H1 (cell line): ENCODE data around the gene SEPTIN5. TPM values are rescaled to one million over a fixed set of nuclear protein-coding genes. Genes with fewer than 3 reads are reported as not detected.

Experiments used
- CTCF ChIA-PET: fragments of 300-600 bp; sonication (Branson Sonifier 250); formaldehyde crosslinking; loops from one replicate; lab custom pipeline; 2021; ENCODE audit not compliant: partially characterized antibody; lab: Charles Lee
- POLR2A ChIA-PET: fragments of 300-600 bp; sonication (Branson Sonifier 250); formaldehyde crosslinking; loops from one replicate; lab custom pipeline; 2021; ENCODE audit warnings: inconsistent platforms; ENCODE audit not compliant: partially characterized antibody; lab: Charles Lee
- DNase-seq, 2 experiments: peaks; one replicate each; pipeline versions ENCODE4 v3.0.0 to v3.0.0-alpha.2; 2010 to 2022; ENCODE audit warnings: low spot score in 2 of 2, low read depth in 1 of 2, mixed read lengths in 1 of 2
- FAIRE-seq: peaks from 2 replicates; lab custom pipeline; 2011; peaks lifted over from hg19 to GRCh38; lab: Jason Lieb, UNC
- H2AFZ ChIP-seq: 2 replicates; pipeline ENCODE4 v1.8.1; 2012; ENCODE audit warnings: low read length, inconsistent platforms
- H2AK5ac ChIP-seq: 2 replicates; pipeline ENCODE4 v1.6.1; 2013; ENCODE audit warnings: low read depth, low read length
- H2BK120ac ChIP-seq: replicated peaks from 2 replicates; pipeline ENCODE3; 2013; ENCODE audit warnings: low read depth, low read length, inconsistent platforms
- H2BK12ac ChIP-seq: 2 replicates; pipeline ENCODE4 v1.6.1; 2013; ENCODE audit warnings: low read depth, low read length
- H2BK15ac ChIP-seq: 2 replicates; pipeline ENCODE4 v1.6.1; 2013; ENCODE audit warnings: low read length
- H2BK20ac ChIP-seq: 2 replicates; pipeline ENCODE4 v1.6.1; 2013; ENCODE audit warnings: low read length
- H2BK5ac ChIP-seq: 2 replicates; pipeline ENCODE4 v1.6.1; 2013; ENCODE audit warnings: low read depth, low read length
- H3K14ac ChIP-seq: 2 replicates; pipeline ENCODE4 v1.6.1; 2013; ENCODE audit warnings: inconsistent platforms; ENCODE audit not compliant: insufficient read length
- H3K18ac ChIP-seq: 2 replicates; pipeline ENCODE4 v1.6.1; 2013; ENCODE audit warnings: low read length; ENCODE audit errors: extremely low read depth
- H3K23ac ChIP-seq: 2 replicates; pipeline ENCODE4 v1.6.1; 2013; ENCODE audit warnings: inconsistent platforms; ENCODE audit not compliant: insufficient read length
- H3K23me2 ChIP-seq: 2 replicates; pipeline ENCODE4 v1.6.1; 2013; ENCODE audit warnings: low read depth, low read length
- H3K27ac ChIP-seq: 2 replicates; pipeline ENCODE4 v1.6.1; 2011; ENCODE audit warnings: low read depth, low read length, inconsistent platforms
- H3K27me3 ChIP-seq, 4 experiments: replicated peaks in 1 of 4; 1 replicate in 1 of 4; 2 replicates in 3 of 4; pipeline versions ENCODE4 v1.6.1 to v1.8.1; 2011 to 2013; ENCODE audit warnings: low read length in 3 of 4, mild to moderate bottlenecking in 3 of 4, inconsistent platforms in 2 of 4, mixed read lengths in 2 of 4, moderate library complexity in 1 of 4; ENCODE audit not compliant: control insufficient read depth in 3 of 4, insufficient read depth in 3 of 4; ENCODE audit errors: extremely low read depth in 1 of 4
- H3K36me3 ChIP-seq, 4 experiments: 2 replicates each; pipeline versions ENCODE4 v1.6.1 to v1.8.1; 2011 to 2013; ENCODE audit warnings: mild to moderate bottlenecking in 4 of 4, low read length in 3 of 4, moderate library complexity in 2 of 4, control low read depth in 1 of 4, inconsistent platforms in 1 of 4; ENCODE audit not compliant: insufficient read depth in 4 of 4, control insufficient read depth in 2 of 4
- H3K4ac ChIP-seq: replicated peaks from 2 replicates; pipeline ENCODE3; 2013; ENCODE audit warnings: low read length, low read depth, mixed read lengths, inconsistent platforms; ENCODE audit not compliant: insufficient read length
- H3K4me1 ChIP-seq, 4 experiments: replicated peaks in 1 of 4; 1 replicate in 1 of 4; 2 replicates in 3 of 4; pipeline versions ENCODE4 v1.6.1 to v1.8.1; 2011 to 2013; ENCODE audit warnings: low read length in 3 of 4, inconsistent platforms in 2 of 4, mixed read lengths in 1 of 4; ENCODE audit not compliant: insufficient read depth in 4 of 4, control insufficient read depth in 3 of 4
- H3K4me2 ChIP-seq, 2 experiments: 2 replicates each; pipeline versions ENCODE4 v1.6.1 to v1.8.1; 2011 to 2013; ENCODE audit warnings: low read depth in 2 of 2, low read length in 2 of 2, control low read depth in 1 of 2, inconsistent platforms in 1 of 2, mild to moderate bottlenecking in 1 of 2; ENCODE audit not compliant: insufficient read depth in 1 of 2
- H3K4me3 ChIP-seq, 4 experiments: fragments of 200-600, 300-600 bp in 1 of 4; sonication (generic), shearing (Covaris generic), sonication (Bioruptor Twin) in 1 of 4; 2 replicates each; pipeline versions ENCODE4 v1.5.1 to v1.8.1; 2011 to 2016; ENCODE audit warnings: low read length in 4 of 4, low read depth in 3 of 4, control low read depth in 2 of 4, inconsistent platforms in 2 of 4, mild to moderate bottlenecking in 2 of 4, mixed read lengths in 1 of 4, moderate library complexity in 1 of 4; ENCODE audit not compliant: insufficient read depth in 2 of 4; ENCODE audit errors: extremely low read depth in 1 of 4
- H3K56ac ChIP-seq: replicated peaks from 2 replicates; pipeline ENCODE3; 2013; ENCODE audit warnings: low read depth, mild to moderate bottlenecking, mixed read lengths, low read length, inconsistent platforms; ENCODE audit not compliant: insufficient read length
- H3K79me1 ChIP-seq: 2 replicates; pipeline ENCODE4 v1.6.1; 2013; ENCODE audit warnings: low read depth, low read length, control low read depth
- H3K79me2 ChIP-seq, 2 experiments: 2 replicates each; pipeline versions ENCODE4 v1.6.1 to v1.8.1; 2012 to 2013; ENCODE audit warnings: low read length in 2 of 2, mild to moderate bottlenecking in 2 of 2, inconsistent platforms in 1 of 2; ENCODE audit not compliant: insufficient read depth in 2 of 2, control insufficient read depth in 1 of 2
- H3K9ac ChIP-seq, 4 experiments: replicated peaks in 1 of 4; 1 replicate in 1 of 4; 2 replicates in 3 of 4; pipeline versions ENCODE4 v1.6.1 to v1.8.1; 2011 to 2013; ENCODE audit warnings: low read depth in 3 of 4, low read length in 3 of 4, control low read depth in 2 of 4, mild to moderate bottlenecking in 2 of 4, moderate library complexity in 2 of 4, inconsistent platforms in 1 of 4; ENCODE audit errors: extremely low read depth in 1 of 4
- H3K9me3 ChIP-seq, 2 experiments: 2 replicates each; pipeline versions ENCODE4 v1.6.1 to v1.8.1; 2012 to 2013; ENCODE audit warnings: mild to moderate bottlenecking in 2 of 2, moderate library complexity in 2 of 2, control low read depth in 1 of 2, inconsistent platforms in 1 of 2, low read depth in 1 of 2, low read length in 1 of 2, mixed read lengths in 1 of 2; ENCODE audit not compliant: insufficient read depth in 2 of 2
- H4K20me1 ChIP-seq, 2 experiments: replicated peaks in 1 of 2; 2 replicates each; pipeline versions ENCODE3 to v1.8.1; 2011 to 2013; ENCODE audit warnings: inconsistent platforms in 2 of 2, low read length in 2 of 2, mild to moderate bottlenecking in 1 of 2; ENCODE audit not compliant: insufficient read depth in 2 of 2, control insufficient read depth in 1 of 2
- H4K5ac ChIP-seq: 2 replicates; pipeline ENCODE4 v1.6.1; 2013; ENCODE audit warnings: low read length, low read depth, mixed read lengths, inconsistent platforms; ENCODE audit not compliant: insufficient read length
- H4K8ac ChIP-seq: 2 replicates; pipeline ENCODE4 v1.8.0; 2013; ENCODE audit warnings: mild to moderate bottlenecking, moderate library complexity, low read length, inconsistent platforms; ENCODE audit not compliant: insufficient read depth; ENCODE audit errors: extremely low read depth
- H4K91ac ChIP-seq: replicated peaks from 2 replicates; pipeline ENCODE3; 2013; ENCODE audit warnings: low read length, mixed read lengths, inconsistent platforms; ENCODE audit not compliant: insufficient read length
- CBX8 ChIP-seq: fragments of 300-800, 300-1000 bp; sonication (generic); IDR thresholded peaks from 2 replicates; pipeline ENCODE4 v1.7.1; 2016; ENCODE audit warnings: low read depth, low read length, borderline replicate concordance
- CEBPB ChIP-seq: IDR thresholded peaks from 2 replicates; pipeline ENCODE4 v1.6.1; 2012; ENCODE audit warnings: low read depth, low read length
- CHD2 ChIP-seq: IDR thresholded peaks from 2 replicates; pipeline ENCODE4 v1.6.1; 2012; ENCODE audit warnings: low read length, improper control_type of control experiment
- CTBP2 ChIP-seq: IDR thresholded peaks from 2 replicates; pipeline ENCODE4 v1.7.0; 2011; ENCODE audit warnings: borderline replicate concordance, mild to moderate bottlenecking, moderate library complexity, mixed read lengths, low read length; ENCODE audit not compliant: insufficient read depth, insufficient read length
- FOSL1 ChIP-seq: IDR thresholded peaks from 2 replicates; pipeline ENCODE4 v1.6.1; 2011; ENCODE audit warnings: mild to moderate bottlenecking, low read depth, low read length, moderate library complexity; ENCODE audit not compliant: insufficient read depth
- POLR2AphosphoS5 ChIP-seq: IDR thresholded peaks from 2 replicates; pipeline ENCODE4 v1.6.1; 2011; ENCODE audit warnings: low read depth, low read length
- RXRA ChIP-seq: IDR thresholded peaks from 2 replicates; pipeline ENCODE4 v1.6.1; 2011; ENCODE audit warnings: low read depth, mild to moderate bottlenecking, low read length, moderate library complexity; ENCODE audit not compliant: insufficient read depth
- SIRT6 ChIP-seq: IDR thresholded peaks from one replicate; pipeline ENCODE4 v1.7.1; 2012; ENCODE audit warnings: low read length, inconsistent platforms
- SP2 ChIP-seq: IDR thresholded peaks from 2 replicates; pipeline ENCODE4 v1.6.1; 2012; ENCODE audit warnings: mild to moderate bottlenecking, low read length, inconsistent platforms
- TAF7 ChIP-seq: optimal IDR thresholded peaks from 2 replicates; pipeline ENCODE3; 2011; ENCODE audit warnings: low read depth, mild to moderate bottlenecking, inconsistent platforms, low read length, moderate library complexity, borderline replicate concordance
- WGBS, 2 experiments: shearing (Covaris generic) in 1 of 2; methylation state at CpG; one replicate each; pipeline versions ENCODE4 v1.1.6 to v1.1.7; 2013 to 2015; ENCODE audit warnings: low lambda C conversion rate in 2 of 2, mixed read lengths in 2 of 2, inconsistent platforms in 1 of 2, low coverage in 1 of 2, missing lambda C conversion rate in 1 of 2; ENCODE audit not compliant: insufficient replicate concordance in 2 of 2, insufficient coverage in 1 of 2, insufficient read length in 1 of 2; ENCODE audit errors: extremely low coverage in 1 of 2, missing lambda C conversion rate in 1 of 2; 5-methylcytosine and 5-hydroxymethylcytosine counted together
- polyA plus RNA-seq, 7 experiments: library from polyadenylated mRNA; depleted of rRNA in 3 of 7; stranded (reverse) in 5 of 7; unstranded in 2 of 7; fragments of >200 nt in 5 of 7; fragments of 200-250 nt in 2 of 7; gene quantifications; 1 replicate in 5 of 7; 2 replicates in 1 of 7; 4 replicates in 1 of 7; pipeline versions ENCODE4 v1.2.1 to v1.2.3, GENCODE V29; 2011 to 2013; ENCODE audit warnings: missing spikeins in 2 of 7, mixed read lengths in 2 of 7
- total RNA-seq: library from RNA; stranded (reverse); fragmentation: NEBNext Ultra II Directional; extraction: Animal tissue kit (Norgen Biotek cat#: 25700); gene quantifications from 2 replicates; pipeline ENCODE4 v1.2.1, GENCODE V29; 2021

The SEPTIN5 gene
- total and polyA plus RNA-seq, 2 of the 8 experiments (the other 6 are each of a cell fraction or from before 2014, with no cell fraction given) = 6.0 to 8.6 TPM

- H2AK5ac ChIP-seq = no peak overlapping the region
- H4K8ac ChIP-seq = no peak overlapping the region; the same call in 1 of the 2 replicates
- DNase-seq = no peak
- H3K18ac ChIP-seq = no peak overlapping the region
- H3K27me3 ChIP-seq = peaks cover 54 to 69% (median 67%) of the 10 kb centered on the region in 4 experiments
- WGBS, 2 experiments = 98% methylated on average over 11 of the region's 12 CpGs; no CpG with 5 or more reads in 1 of the 2 experiments
- H4K91ac ChIP-seq = no peak overlapping the region
- no peak for FAIRE-seq
- H3K9me3 ChIP-seq = no peaks in the 10 kb centered on the region
- H2BK120ac ChIP-seq = no peak overlapping the region
- H3K56ac ChIP-seq = no peak overlapping the region
- H2BK15ac ChIP-seq = no peak overlapping the region
- no peak overlapping the region for H2AFZ ChIP-seq
- no peak overlapping the region for H3K4ac ChIP-seq
- no peak overlapping the region for H2BK20ac ChIP-seq
- no peak overlapping the region for H3K14ac ChIP-seq
- H3K23me2 ChIP-seq = peaks cover 4% of the 10 kb centered on the region; the same call in 1 of the 2 replicates
- H3K4me1 ChIP-seq = peaks cover 0 to 24% (median 11%) of the 10 kb centered on the region in 4 experiments; a peak in 6 of 7 replicates
- 0 out of 2 replicates have a peak overlapping the region, but pooled peaks have one; percentile 50 for H2BK12ac ChIP-seq
- no peak overlapping the region for H3K4me2 ChIP-seq
- peaks cover 7 to 10% of the 10 kb centered on the region in 2 experiments for H4K20me1 ChIP-seq
- POLR2A ChIA-PET = interaction anchor here (1.0 kb wide), 1 partner anchor 46 kb away, joined by 3 read pairs; the partner anchor contains the start of gene GP1BB
- no peak overlapping the region for H2BK5ac ChIP-seq
- H4K5ac ChIP-seq = no peak overlapping the region
- peaks cover 0 to 3% (median 0%) of the 10 kb centered on the region in 4 experiments; a peak in 1 of 8 replicates for H3K36me3 ChIP-seq
- H3K9ac ChIP-seq = no peak overlapping the region
- no peak overlapping the region for H3K4me3 ChIP-seq
- no peak overlapping the region for H3K27ac ChIP-seq
- no peaks in the 10 kb centered on the region for H3K79me2 ChIP-seq
- H3K79me1 ChIP-seq = no peaks in the 10 kb centered on the region
- no peak overlapping the region for H3K23ac ChIP-seq
- CTCF ChIA-PET = interaction anchor here (0.7 to 3.2 kb wide), 12 partner anchors 9 to 185 kb away, joined by 3 to 23 read pairs (median 4); partner anchors contain the start of gene GP1BB
- TF ChIP-seq SIRT6 (no peak), TAF7 (no peak), CBX8 (no peak), POLR2AphosphoS5 (no peak), SP2 (no peak), CTBP2 (no peak), RXRA (no peak), CEBPB (no peak), FOSL1 (no peak), CHD2 (no peak)
Measured at GRCh38 chr22:19769393-19769715, 55.1 kb downstream of the SEPTIN5 start.
